D721Med (cell line): ENCODE data around the gene VIM.
"Not testable (repeated sequence)": the region's sequence is repeated elsewhere in the genome, so short reads cannot be mapped to it uniquely, and the experiment has no call there.

Experiments used
- DNase-seq: peaks from one replicate; pipeline ENCODE4 v3.0.0; 2011; ENCODE audit warnings: low spot score; ENCODE audit not compliant: insufficient read length
- FAIRE-seq: peaks from 2 replicates; lab custom pipeline; 2011; peaks lifted over from hg19 to GRCh38; lab: Jason Lieb, UNC
- CTCF ChIP-seq: IDR thresholded peaks from 2 replicates; pipeline ENCODE4 v1.5.1; 2012; ENCODE audit warnings: mild to moderate bottlenecking, control low read depth; ENCODE audit not compliant: insufficient read depth; ENCODE audit errors: missing control alignments

The VIM gene

GRCh38 chr10:17255512-17255911 lies 27.5 kb downstream of the VIM start:
- DNase-seq (no peak), FAIRE-seq (no peak)
- no peak for TF ChIP-seq CTCF

- DNase-seq = no peak
- no peak for TF ChIP-seq CTCF
- FAIRE-seq = no peak
Observed at GRCh38 chr10:17256051-17256450, 28.0 kb downstream of the VIM start.

GRCh38 chr10:17256627-17257026 lies 28.6 kb downstream of the VIM start:
- no peak for DNase-seq
- no peak for FAIRE-seq
- TF ChIP-seq CTCF = no peak

- peak; percentile 15 for DNase-seq
- FAIRE-seq = peak; percentile 51
- TF ChIP-seq CTCF = peak; percentile 89
Observed at GRCh38 chr10:17257466-17258321, 29.7 kb downstream of the VIM start.

DNA sequence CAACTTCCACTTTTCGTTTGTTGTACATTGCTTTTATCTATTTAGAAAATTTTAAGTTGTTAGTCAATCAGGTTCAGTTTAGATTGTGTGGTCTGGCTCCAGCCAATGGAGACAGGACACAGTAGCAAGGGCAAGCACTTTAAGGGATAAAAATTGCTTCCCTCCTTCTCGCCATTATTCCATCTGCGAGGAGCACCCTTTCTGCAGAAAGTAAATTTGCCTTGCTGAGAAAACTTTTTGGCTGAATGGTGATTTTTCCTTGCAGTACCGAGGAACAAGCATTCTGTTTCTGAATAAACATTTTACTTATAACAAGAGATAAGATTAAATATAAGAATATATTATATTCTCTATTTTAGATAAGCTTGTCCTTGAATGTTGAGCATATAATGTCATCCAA lies 34.5 kb downstream of the VIM start:
- FAIRE-seq = no peak
- no peak for DNase-seq
- no peak for TF ChIP-seq CTCF

DNA sequence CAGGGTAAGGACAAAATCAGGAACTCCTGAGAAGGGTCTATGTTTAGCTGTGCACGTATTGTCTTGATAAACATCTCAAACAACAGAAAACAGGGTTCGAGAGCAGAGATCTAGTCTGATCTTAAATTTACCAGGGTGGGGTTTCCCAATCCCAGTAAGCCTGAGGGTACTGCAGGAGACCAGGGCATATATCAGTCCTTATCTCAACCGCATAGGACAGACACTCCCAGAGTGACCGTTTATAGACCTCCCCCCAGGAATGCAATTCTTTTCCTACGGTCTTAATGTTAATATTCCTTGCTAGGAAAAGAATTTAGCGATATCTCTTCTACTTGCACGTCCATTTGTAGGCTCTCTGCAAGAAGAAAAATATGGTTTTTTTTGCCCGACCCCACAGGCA lies 35.5 kb downstream of the VIM start:
- no peak for DNase-seq
- TF ChIP-seq CTCF = no peak
- FAIRE-seq = no peak

- TF ChIP-seq CTCF = no peak
- DNase-seq (no peak), FAIRE-seq (no peak)
Observed at GRCh38 chr10:17265468-17265867, 37.4 kb downstream of the VIM start.

- not testable (repeated sequence) for FAIRE-seq, DNase-seq
Observed at GRCh38 chr10:17266549-17266948, 38.5 kb downstream of the VIM start.
